ENCODE data around the gene PHGDH. TPM values are rescaled to one million over a fixed set of nuclear protein-coding genes. Genes with fewer than 3 reads are reported as not detected.

PHGDH gene
- total and polyA plus RNA-seq, 2 donors (not counting 3 experiments of a cell fraction or from before 2014, with no cell fraction given), result 37.9 to 120 TPM

DNA sequence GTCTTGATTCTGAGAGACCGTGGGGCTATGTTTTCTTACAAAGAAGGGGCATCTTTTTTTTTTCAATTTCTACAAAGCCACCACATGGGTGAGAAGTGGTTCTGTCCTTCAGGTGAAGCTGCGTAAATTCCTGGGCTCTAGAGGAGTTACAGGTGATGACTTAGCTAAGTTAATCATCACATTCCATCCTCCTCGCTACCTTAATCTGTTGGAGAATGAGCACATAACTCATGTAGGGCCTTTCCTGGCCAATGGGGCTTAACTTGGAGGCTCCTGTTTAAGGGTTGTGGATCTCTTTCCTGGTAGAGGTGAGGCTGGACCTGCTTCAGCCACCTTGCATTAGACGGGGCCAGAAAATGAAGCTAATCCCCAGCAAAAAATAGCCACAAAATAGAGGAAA is 79.6 kb downstream of the PHGDH start:
- Histone ChIP-seq H3K36me3 (ENCODE audit: control insufficient read depth in 2 of 2, extremely low read depth in 1 of 2, insufficient read depth in 2 of 2, low read length in 2 of 2) (no peaks in the 10 kb centered on the region), H3K79me2 (ENCODE audit: control insufficient read depth, insufficient read depth, low read length) (no peaks in the 10 kb centered on the region), H3K9me3 (replicated peaks; ENCODE audit: control insufficient read depth, insufficient read depth, low read length) (no peaks in the 10 kb centered on the region), H3K9ac (replicated peaks; ENCODE audit: extremely low read depth, insufficient read depth, low read length) (no peak overlapping the region), H3K4me3 (replicated peaks in 1 of 3; ENCODE audit: insufficient read depth in 1 of 3, low read depth in 1 of 3, low read length in 3 of 3) (no peak overlapping the region), H3K4me2 (ENCODE audit: insufficient read depth, low read length) (no peak overlapping the region), H3K4me1 (ENCODE audit: control insufficient read depth, extremely low read depth, insufficient read depth, low read length) (no peaks in the 10 kb centered on the region), H3K9me1 (replicated peaks; ENCODE audit: control insufficient read depth, extremely low read depth, insufficient read depth, low read length) (no peaks in the 10 kb centered on the region), H3K27ac (ENCODE audit: insufficient read depth, low read depth, low read length) (no peak overlapping the region), H2AFZ (ENCODE audit: low read depth, low read length) (no peak overlapping the region), H3K27me3 (ENCODE audit: control insufficient read depth in 2 of 2, insufficient read depth in 2 of 2, low read length in 2 of 2) (peaks cover 4 to 12% of the 10 kb centered on the region in 2 experiments), H4K20me1 (replicated peaks; ENCODE audit: control insufficient read depth, extremely low read depth, insufficient read depth, low read length) (no peaks in the 10 kb centered on the region)
- dilution Hi-C loops (cut with MboI; ENCODE audit: extremely low pct_ligation_motif_present, low sequenced_read_pairs) (no loop called here), intact Hi-C loops (cut with micrococcal nuclease) (no loop called here)
- no peak for TF ChIP-seq GATA2 (IDR thresholded peaks at IDR 0.05; ENCODE audit: insufficient read depth, insufficient read length, low read depth, low read length)
- no peak for TF ChIP-seq JUN (IDR thresholded peaks at IDR 0.05; ENCODE audit: borderline replicate concordance, insufficient read depth, insufficient read length, low read depth)
- no peak for TF ChIP-seq MAX (IDR thresholded peaks at IDR 0.05; ENCODE audit: insufficient read depth, insufficient read length)
- TF ChIP-seq CTCF (IDR thresholded peaks at IDR 0.05; ENCODE audit: extremely low read depth in 1 of 2, insufficient read depth in 1 of 2, low read depth in 1 of 2, low read length in 2 of 2), result no peak
- TF ChIP-seq POLR2AphosphoS5 (IDR thresholded peaks at IDR 0.05; ENCODE audit: insufficient read depth, low read depth, low read length), result no peak
- TF ChIP-seq FOS (IDR thresholded peaks at IDR 0.05; ENCODE audit: borderline replicate concordance, insufficient read depth, low read length), result no peak
- no peak for TF ChIP-seq EZH2 (IDR thresholded peaks at IDR 0.05; ENCODE audit: borderline replicate concordance, low read depth, low read length, severe bottlenecking)
- TF ChIP-seq POLR2A (IDR thresholded peaks at IDR 0.05; ENCODE audit: low read depth, low read length), result no peak
- TF ChIP-seq MYC (IDR thresholded peaks at IDR 0.05; ENCODE audit: low read depth, low read length), result no peak
- ChIA-PET CTCF (interaction anchor here (3.3 kb wide), 1 partner anchor 17 kb away, joined by 14 read pairs; no protein-coding TSS in a partner anchor), POLR2A (no interaction called here)
- DNase-seq (ENCODE audit: low read depth, low spot score) (no peak), FAIRE-seq (no peak)
- BruUV-seq (replicated peaks), result no TSS peak

Other genes with a start within 250 kb of the PHGDH start
- gene HSD3B1, start 204.7 kb upstream of the PHGDH start, total RNA-seq, result not detected in 2 replicates
- gene HSD3B1, start 204.7 kb upstream of the PHGDH start, polyA plus RNA-seq, result not detected in 2 replicates
- 14.1 and 15.0 TPM in 2 replicates for gene ZNF697, start 63.7 kb upstream of the PHGDH start, total RNA-seq
- gene ZNF697, start 63.7 kb upstream of the PHGDH start, polyA plus RNA-seq, result 6.2 and 6.3 TPM in 2 replicates
- gene HMGCS2, start 57.0 kb downstream of the PHGDH start, total RNA-seq, result not detected in 2 replicates
- gene HMGCS2, start 57.0 kb downstream of the PHGDH start, polyA plus RNA-seq, result not detected in 2 replicates
- not detected in 2 replicates for gene REG4, start 99.5 kb downstream of the PHGDH start, total RNA-seq
- not detected in 2 replicates for gene REG4, start 99.5 kb downstream of the PHGDH start, polyA plus RNA-seq
- not detected in 2 replicates for gene ADAM30, start 184.6 kb downstream of the PHGDH start, total RNA-seq
- not detected in 2 replicates for gene ADAM30, start 184.6 kb downstream of the PHGDH start, polyA plus RNA-seq